AG04449 (cell line): Measurements from ENCODE around the gene ACOX3.

Experiments used
- CTCF ChIA-PET: fragments of 350-600 bp; formaldehyde crosslinking; extraction: SDS; loops from one replicate; lab custom pipeline; 2021; ENCODE audit warnings: antibody characterized with exemption; lab: Yijun Ruan, JAX
- POLR2A ChIA-PET: fragments of 400-600, 350-600 bp; formaldehyde crosslinking; extraction: SDS; loops from one replicate; lab custom pipeline; 2020; ENCODE audit warnings: antibody characterized with exemption, inconsistent platforms; lab: Yijun Ruan, JAX
- DNase-seq: peaks from one replicate; pipeline ENCODE4 v3.0.0-alpha.2; 2010; ENCODE audit warnings: low read depth, low spot score
- H3K4me3 ChIP-seq: 2 replicates; pipeline ENCODE4 v1.5.1; 2011; ENCODE audit warnings: low read depth, mild to moderate bottlenecking, control low read depth, low read length
- TF ChIP-seq, protein P1 (sequence below): IDR thresholded peaks from one replicate; pipeline ENCODE4 v1.5.1; 2011; ENCODE audit warnings: mild to moderate bottlenecking, moderate library complexity, low read length, control low read depth, inconsistent platforms; ENCODE audit not compliant: insufficient read depth; ENCODE audit errors: missing control alignments

Gene ACOX3

DNA sequence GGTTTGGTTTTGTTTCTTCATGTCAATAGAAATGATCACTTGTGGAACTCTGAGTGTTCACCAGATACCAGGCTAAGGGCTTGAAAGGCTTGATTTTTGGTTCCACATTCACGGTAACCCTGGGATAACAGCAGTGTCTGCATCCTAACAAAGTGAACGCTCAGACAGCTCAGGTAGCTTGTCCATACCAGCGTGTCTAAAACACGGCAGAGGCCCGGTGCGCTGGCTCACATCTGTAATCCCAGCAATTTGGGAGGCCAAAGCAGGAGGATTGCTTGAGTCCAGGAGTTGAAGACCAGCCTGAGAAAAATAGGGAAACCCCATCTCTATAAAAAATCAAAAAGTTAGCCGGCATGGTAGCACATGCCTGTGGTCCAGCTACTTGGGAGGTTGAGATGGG lies 122.0 kb downstream of the ACOX3 start:
- TF ChIP-seq, protein P1, sequence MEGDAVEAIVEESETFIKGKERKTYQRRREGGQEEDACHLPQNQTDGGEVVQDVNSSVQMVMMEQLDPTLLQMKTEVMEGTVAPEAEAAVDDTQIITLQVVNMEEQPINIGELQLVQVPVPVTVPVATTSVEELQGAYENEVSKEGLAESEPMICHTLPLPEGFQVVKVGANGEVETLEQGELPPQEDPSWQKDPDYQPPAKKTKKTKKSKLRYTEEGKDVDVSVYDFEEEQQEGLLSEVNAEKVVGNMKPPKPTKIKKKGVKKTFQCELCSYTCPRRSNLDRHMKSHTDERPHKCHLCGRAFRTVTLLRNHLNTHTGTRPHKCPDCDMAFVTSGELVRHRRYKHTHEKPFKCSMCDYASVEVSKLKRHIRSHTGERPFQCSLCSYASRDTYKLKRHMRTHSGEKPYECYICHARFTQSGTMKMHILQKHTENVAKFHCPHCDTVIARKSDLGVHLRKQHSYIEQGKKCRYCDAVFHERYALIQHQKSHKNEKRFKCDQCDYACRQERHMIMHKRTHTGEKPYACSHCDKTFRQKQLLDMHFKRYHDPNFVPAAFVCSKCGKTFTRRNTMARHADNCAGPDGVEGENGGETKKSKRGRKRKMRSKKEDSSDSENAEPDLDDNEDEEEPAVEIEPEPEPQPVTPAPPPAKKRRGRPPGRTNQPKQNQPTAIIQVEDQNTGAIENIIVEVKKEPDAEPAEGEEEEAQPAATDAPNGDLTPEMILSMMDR: no peak
- CTCF ChIA-PET: no interaction called here
- POLR2A ChIA-PET: no interaction called here

DNA sequence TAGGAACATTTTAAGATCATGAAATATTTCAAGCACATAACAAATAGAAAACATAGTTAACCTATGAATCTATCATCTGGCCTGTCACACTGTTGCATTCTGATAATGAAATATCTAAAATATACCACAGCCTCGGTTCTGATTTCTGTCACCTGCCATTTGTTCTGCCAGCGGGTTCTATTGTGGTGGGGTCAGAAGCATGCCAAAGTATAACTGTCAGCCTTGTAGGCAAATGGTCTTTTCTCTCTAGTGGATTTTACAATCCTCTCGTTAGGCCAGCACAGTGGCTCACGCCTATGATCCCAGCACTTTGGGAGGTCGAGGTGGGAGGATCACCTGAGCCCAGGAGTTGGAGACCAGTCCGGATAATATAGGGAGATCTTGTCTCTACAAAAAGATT lies 123.0 kb downstream of the ACOX3 start:
- DNase-seq: no peak
- CTCF ChIA-PET: interaction anchor here (0.6 kb wide), 1 partner anchor 32 kb away, joined by 3 read pairs; no protein-coding TSS in a partner anchor
- no peak overlapping the region for H3K4me3 ChIP-seq
- TF ChIP-seq, protein P1: no peak
- POLR2A ChIA-PET: no interaction called here

More for the DNA sequence above, 122.0 kb downstream of the ACOX3 start:
- no peak overlapping the region for H3K4me3 ChIP-seq
- DNase-seq: no peak

DNA sequence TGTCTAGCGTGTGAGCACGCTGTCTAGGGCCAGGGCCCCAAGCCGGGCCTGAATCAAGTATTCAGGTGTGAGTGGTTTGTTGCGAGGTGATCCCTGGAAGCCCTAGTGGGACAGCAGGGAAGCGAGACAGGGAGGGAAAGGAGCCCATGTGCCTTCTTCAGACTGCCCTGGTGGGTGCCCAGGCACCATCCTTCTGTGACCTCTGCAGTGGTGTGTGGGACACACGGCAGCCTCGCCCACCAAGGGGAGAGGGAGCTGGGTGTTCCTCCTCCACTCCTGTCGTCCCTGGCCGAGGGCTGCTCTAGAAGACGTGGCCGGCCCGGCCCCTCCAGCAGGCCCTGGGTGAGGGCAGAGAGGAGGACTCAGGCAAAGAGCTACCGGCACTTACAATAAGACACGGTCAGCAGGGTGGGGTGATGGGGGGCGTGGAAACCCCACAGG lies 123.6 kb downstream of the ACOX3 start:
- TF ChIP-seq, protein P1: no peak
- ChIA-PET CTCF (no interaction called here), POLR2A (no interaction called here)
- no peak overlapping the region for H3K4me3 ChIP-seq
- no peak for DNase-seq
